ENCODE measurements around the gene DCP2. TPM values are rescaled to one million over a fixed set of nuclear protein-coding genes. Genes with fewer than 3 reads are reported as not detected.
A peak's percentile ranks its signal among the peaks of the same experiment; 100 is the strongest.

The DCP2 gene
- polyA plus RNA-seq (2013, experiment 1 of 2), result 10.1 TPM
- 11.1 TPM for polyA plus RNA-seq (2013, experiment 2 of 2)

- H2BK15ac ChIP-seq (ENCODE audit: low read depth, poor library complexity, severe bottlenecking), result peak within 1 kb of the TSS; percentile 74
- H3K36me3 ChIP-seq (ENCODE audit: control insufficient read depth in 1 of 2, insufficient read depth in 2 of 2, low read depth in 1 of 2, low read length in 2 of 2), result peaks cover 1 to 9% of the 10 kb centered on the region in 2 experiments
- peak within 1 kb of the TSS; percentile 35 to 89 for H3K4ac ChIP-seq (ENCODE audit: low read depth in 1 of 2, low read length in 2 of 2)
- under 1% methylated on average over 75 of the region's 75 CpGs for WGBS
- H3K79me1 ChIP-seq (replicated peaks; ENCODE audit: low read length, poor library complexity, severe bottlenecking), result no peaks in the 10 kb centered on the region
- peak within 1 kb of the TSS; percentile 93 for H3K27ac ChIP-seq (ENCODE audit: low read length, poor library complexity, severe bottlenecking)
- H2AK5ac ChIP-seq (ENCODE audit: low read length, severe bottlenecking), result peak within 1 kb of the TSS; percentile 52
- peak within 1 kb of the TSS; percentile 92 for H4K91ac ChIP-seq (ENCODE audit: low read length)
- DNase-seq, result peak; percentile 100
- H2BK5ac ChIP-seq (ENCODE audit: low read depth, low read length, poor library complexity, severe bottlenecking), result peak within 1 kb of the TSS; percentile 83
- no peaks in the 10 kb centered on the region for H3K27me3 ChIP-seq (ENCODE audit: control insufficient read depth in 1 of 2, insufficient read depth in 1 of 2, low read length in 2 of 2)
- H2BK120ac ChIP-seq (ENCODE audit: low read depth, low read length), result peak within 1 kb of the TSS; percentile 81
- peak within 1 kb of the TSS in 1 of 2 experiments; percentile 90 for H3K14ac ChIP-seq (ENCODE audit: low read length in 2 of 2)
- peak within 1 kb of the TSS; percentile 96 for H3K4me3 ChIP-seq (ENCODE audit: insufficient read depth in 1 of 2, low read depth in 1 of 2, low read length in 2 of 2)
- peak within 1 kb of the TSS; percentile 76 for H3K4me2 ChIP-seq (ENCODE audit: low read length, poor library complexity, severe bottlenecking)
- peaks cover 6% of the 10 kb centered on the region for H3K4me1 ChIP-seq (ENCODE audit: control insufficient read depth, insufficient read depth, low read depth, low read length)
- peak within 1 kb of the TSS; percentile 95 to 96 for H3K18ac ChIP-seq (ENCODE audit: low read depth in 1 of 2, low read length in 2 of 2)
- peak within 1 kb of the TSS; percentile 98 for H4K8ac ChIP-seq (ENCODE audit: low read length)
- peak within 1 kb of the TSS; percentile 11 to 52 for H2BK12ac ChIP-seq (ENCODE audit: low read length in 2 of 2)
- no peaks in the 10 kb centered on the region for H3K9me3 ChIP-seq (ENCODE audit: control insufficient read depth, low read length)
- peak within 1 kb of the TSS; percentile 95 for H2AFZ ChIP-seq (ENCODE audit: low read depth, low read length)
- H3K9ac ChIP-seq (ENCODE audit: low read length), result peak within 1 kb of the TSS; percentile 95
- H3K23ac ChIP-seq (ENCODE audit: low read length in 2 of 2), result peak within 1 kb of the TSS; percentile 92
Measured at GRCh38 chr5:112976432-112977309, at the start of gene DCP2. Gene DCP2 (plus strand): TSS chr5:112976798. CDS start chr5:112976934, 136 bp downstream.

GRCh38 chr5:112929336-112930081 lies 47.1 kb upstream of the DCP2 start:
- no peak overlapping the region for H3K18ac ChIP-seq (ENCODE audit: low read depth in 1 of 2, low read length in 2 of 2)
- H2BK12ac ChIP-seq (ENCODE audit: low read length in 2 of 2), result no peak overlapping the region
- H2AFZ ChIP-seq (ENCODE audit: low read depth, low read length), result no peak overlapping the region
- H3K9me3 ChIP-seq (ENCODE audit: control insufficient read depth, low read length), result no peaks in the 10 kb centered on the region
- H3K36me3 ChIP-seq (ENCODE audit: control insufficient read depth in 1 of 2, insufficient read depth in 2 of 2, low read depth in 1 of 2, low read length in 2 of 2), result no peaks in the 10 kb centered on the region
- H3K4me1 ChIP-seq (ENCODE audit: control insufficient read depth, insufficient read depth, low read depth, low read length), result no peaks in the 10 kb centered on the region
- no peak overlapping the region for H4K8ac ChIP-seq (ENCODE audit: low read length)
- no peaks in the 10 kb centered on the region for H3K27me3 ChIP-seq (ENCODE audit: control insufficient read depth in 1 of 2, insufficient read depth in 1 of 2, low read length in 2 of 2)
- no peak overlapping the region for H4K91ac ChIP-seq (ENCODE audit: low read length)
- H3K4ac ChIP-seq (ENCODE audit: low read depth in 1 of 2, low read length in 2 of 2), result no peak overlapping the region
- H3K4me3 ChIP-seq (ENCODE audit: insufficient read depth in 1 of 2, low read depth in 1 of 2, low read length in 2 of 2), result no peak overlapping the region
- no peak overlapping the region for H2BK15ac ChIP-seq (ENCODE audit: low read depth, poor library complexity, severe bottlenecking)
- H2AK5ac ChIP-seq (ENCODE audit: low read length, severe bottlenecking), result no peak overlapping the region
- no peak overlapping the region for H3K23ac ChIP-seq (ENCODE audit: low read length in 2 of 2)
- WGBS, result 100% methylated on average over 3 of the region's 4 CpGs
- H2BK120ac ChIP-seq (ENCODE audit: low read depth, low read length), result no peak overlapping the region
- no peak overlapping the region for H2BK5ac ChIP-seq (ENCODE audit: low read depth, low read length, poor library complexity, severe bottlenecking)
- no peak overlapping the region for H3K4me2 ChIP-seq (ENCODE audit: low read length, poor library complexity, severe bottlenecking)
- H3K27ac ChIP-seq (ENCODE audit: low read length, poor library complexity, severe bottlenecking), result no peak overlapping the region
- H3K14ac ChIP-seq (ENCODE audit: low read length in 2 of 2), result no peak overlapping the region
- no peaks in the 10 kb centered on the region for H3K79me1 ChIP-seq (replicated peaks; ENCODE audit: low read length, poor library complexity, severe bottlenecking)
- H3K9ac ChIP-seq (ENCODE audit: low read length), result no peak overlapping the region
- no peak for DNase-seq

GRCh38 chr5:112930082-112930344 lies 46.6 kb upstream of the DCP2 start:
- no peak for DNase-seq
- Histone ChIP-seq H3K4me2 (ENCODE audit: low read length, poor library complexity, severe bottlenecking) (no peak overlapping the region), H2BK5ac (ENCODE audit: low read depth, low read length, poor library complexity, severe bottlenecking) (no peak overlapping the region), H3K4ac (ENCODE audit: low read depth in 1 of 2, low read length in 2 of 2) (no peak overlapping the region), H4K8ac (ENCODE audit: low read length) (no peak overlapping the region), H2BK15ac (ENCODE audit: low read depth, poor library complexity, severe bottlenecking) (no peak overlapping the region), H3K14ac (ENCODE audit: low read length in 2 of 2) (no peak overlapping the region), H3K4me1 (ENCODE audit: control insufficient read depth, insufficient read depth, low read depth, low read length) (no peaks in the 10 kb centered on the region), H2BK12ac (ENCODE audit: low read length in 2 of 2) (no peak overlapping the region), H3K4me3 (ENCODE audit: insufficient read depth in 1 of 2, low read depth in 1 of 2, low read length in 2 of 2) (no peak overlapping the region), H2BK120ac (ENCODE audit: low read depth, low read length) (no peak overlapping the region), H3K27me3 (ENCODE audit: control insufficient read depth in 1 of 2, insufficient read depth in 1 of 2, low read length in 2 of 2) (no peaks in the 10 kb centered on the region), H3K36me3 (ENCODE audit: control insufficient read depth in 1 of 2, insufficient read depth in 2 of 2, low read depth in 1 of 2, low read length in 2 of 2) (no peaks in the 10 kb centered on the region), H3K27ac (ENCODE audit: low read length, poor library complexity, severe bottlenecking) (no peak overlapping the region), H3K9me3 (ENCODE audit: control insufficient read depth, low read length) (no peaks in the 10 kb centered on the region), H3K23ac (ENCODE audit: low read length in 2 of 2) (no peak overlapping the region), H2AK5ac (ENCODE audit: low read length, severe bottlenecking) (no peak overlapping the region), H3K9ac (ENCODE audit: low read length) (no peak overlapping the region), H4K91ac (ENCODE audit: low read length) (no peak overlapping the region), H3K79me1 (replicated peaks; ENCODE audit: low read length, poor library complexity, severe bottlenecking) (no peaks in the 10 kb centered on the region), H3K18ac (ENCODE audit: low read depth in 1 of 2, low read length in 2 of 2) (no peak overlapping the region), H2AFZ (ENCODE audit: low read depth, low read length) (no peak overlapping the region)
- 100% methylated on average over 1 of the region's 1 CpG for WGBS

GRCh38 chr5:112931473-112931872 lies 45.1 kb upstream of the DCP2 start:
- no peak overlapping the region for H3K18ac ChIP-seq (ENCODE audit: low read depth in 1 of 2, low read length in 2 of 2)
- WGBS, result no CpG with 5 or more reads among the region's 2 CpGs
- peak; percentile 30 for DNase-seq
- no peak overlapping the region for H4K91ac ChIP-seq (ENCODE audit: low read length)
- no peak overlapping the region for H4K8ac ChIP-seq (ENCODE audit: low read length)
- H3K4me2 ChIP-seq (ENCODE audit: low read length, poor library complexity, severe bottlenecking), result no peak overlapping the region
- no peak overlapping the region for H3K4me3 ChIP-seq (ENCODE audit: insufficient read depth in 1 of 2, low read depth in 1 of 2, low read length in 2 of 2)
- no peak overlapping the region for H3K27ac ChIP-seq (ENCODE audit: low read length, poor library complexity, severe bottlenecking)
- H2BK12ac ChIP-seq (ENCODE audit: low read length in 2 of 2), result no peak overlapping the region
- no peak overlapping the region for H3K23ac ChIP-seq (ENCODE audit: low read length in 2 of 2)
- no peak overlapping the region for H2AFZ ChIP-seq (ENCODE audit: low read depth, low read length)
- no peak overlapping the region for H3K9ac ChIP-seq (ENCODE audit: low read length)
- H3K9me3 ChIP-seq (ENCODE audit: control insufficient read depth, low read length), result no peaks in the 10 kb centered on the region
- H3K4me1 ChIP-seq (ENCODE audit: control insufficient read depth, insufficient read depth, low read depth, low read length), result no peaks in the 10 kb centered on the region
- no peaks in the 10 kb centered on the region for H3K27me3 ChIP-seq (ENCODE audit: control insufficient read depth in 1 of 2, insufficient read depth in 1 of 2, low read length in 2 of 2)
- H3K36me3 ChIP-seq (ENCODE audit: control insufficient read depth in 1 of 2, insufficient read depth in 2 of 2, low read depth in 1 of 2, low read length in 2 of 2), result no peaks in the 10 kb centered on the region
- no peaks in the 10 kb centered on the region for H3K79me1 ChIP-seq (replicated peaks; ENCODE audit: low read length, poor library complexity, severe bottlenecking)
- H2BK120ac ChIP-seq (ENCODE audit: low read depth, low read length), result no peak overlapping the region
- H2BK15ac ChIP-seq (ENCODE audit: low read depth, poor library complexity, severe bottlenecking), result no peak overlapping the region
- no peak overlapping the region for H2BK5ac ChIP-seq (ENCODE audit: low read depth, low read length, poor library complexity, severe bottlenecking)
- H3K14ac ChIP-seq (ENCODE audit: low read length in 2 of 2), result no peak overlapping the region
- H2AK5ac ChIP-seq (ENCODE audit: low read length, severe bottlenecking), result no peak overlapping the region
- no peak overlapping the region for H3K4ac ChIP-seq (ENCODE audit: low read depth in 1 of 2, low read length in 2 of 2)
